HepG2 (cell line): ENCODE data around the gene PLEKHH1. TPM values are rescaled to one million over a fixed set of nuclear protein-coding genes. Genes with fewer than 3 reads are reported as not detected.

Source experiments
- CEBPB ChIP-seq: IDR thresholded peaks from 2 replicates; pipeline ENCODE4 v1.6.1; 2011; ENCODE audit warnings: low read depth, low read length, improper control_type of control experiment, borderline replicate concordance
- E2F1 ChIP-seq: sonication (generic); formaldehyde crosslinking; IDR thresholded peaks from 2 replicates; pipeline ENCODE4 v1.5.0; 2020; ENCODE audit warnings: missing genetic modification reagents
- FOXA1 ChIP-seq, 2 experiments: fragments of 450-650 bp in 1 of 2; sonication (generic) in 1 of 2; formaldehyde crosslinking in 1 of 2; IDR thresholded peaks; 2 replicates each; pipeline versions ENCODE4 v1.4.0 to v1.6.1; 2016 to 2020; ENCODE audit warnings: missing genetic modification reagents in 1 of 2
- FOXP4 ChIP-seq: sonication (generic); formaldehyde crosslinking; IDR thresholded peaks from 2 replicates; pipeline ENCODE4 v1.4.0; 2020; ENCODE audit warnings: missing genetic modification reagents
- HNF4G ChIP-seq, 2 experiments: sonication (generic) in 1 of 2; formaldehyde crosslinking in 1 of 2; IDR thresholded peaks; 2 replicates each; pipeline versions ENCODE4 v1.4.0 to v1.6.1; 2011 to 2020; ENCODE audit warnings: borderline replicate concordance in 2 of 2, low read depth in 2 of 2, mild to moderate bottlenecking in 2 of 2, low read length in 1 of 2, missing genetic modification reagents in 1 of 2, moderate library complexity in 1 of 2
- KAT2B ChIP-seq: fragments of 150-350 bp; IDR thresholded peaks from 2 replicates; pipeline ENCODE4 v1.6.1; 2014; ENCODE audit warnings: low read depth, low read length, borderline replicate concordance
- MTA1 ChIP-seq: sonication (generic); formaldehyde crosslinking; IDR thresholded peaks from 2 replicates; pipeline ENCODE4 v1.4.0; 2020; ENCODE audit warnings: missing genetic modification reagents, mild to moderate bottlenecking, borderline replicate concordance
- NAIF1 ChIP-seq: sonication (generic); formaldehyde crosslinking; IDR thresholded peaks from 2 replicates; pipeline ENCODE4 v1.5.0; 2020; ENCODE audit warnings: mild to moderate bottlenecking, missing genetic modification reagents, borderline replicate concordance
- ZBTB14 ChIP-seq: sonication (generic); formaldehyde crosslinking; IDR thresholded peaks from 2 replicates; pipeline ENCODE4 v1.4.0; 2020; ENCODE audit warnings: missing genetic modification reagents
- ZFP37 ChIP-seq: sonication (generic); formaldehyde crosslinking; IDR thresholded peaks from 2 replicates; pipeline ENCODE4 v1.4.0; 2020; ENCODE audit warnings: missing genetic modification reagents, borderline replicate concordance
- ZNF274 ChIP-seq: sonication (generic); formaldehyde crosslinking; IDR thresholded peaks from 2 replicates; pipeline ENCODE4 v1.5.1; 2020; ENCODE audit warnings: mild to moderate bottlenecking, missing genetic modification reagents
- ZNF281 ChIP-seq: sonication (generic); formaldehyde crosslinking; IDR thresholded peaks from 2 replicates; pipeline ENCODE4 v1.4.0; 2020; ENCODE audit warnings: missing genetic modification reagents, borderline replicate concordance
- ZNF713 ChIP-seq: sonication (generic); formaldehyde crosslinking; IDR thresholded peaks from 2 replicates; pipeline ENCODE4 v1.4.0; 2020; ENCODE audit warnings: mild to moderate bottlenecking, missing genetic modification reagents
- ZNF800 ChIP-seq: sonication (generic); formaldehyde crosslinking; IDR thresholded peaks from 2 replicates; pipeline ENCODE4 v1.4.0; 2020; ENCODE audit warnings: missing genetic modification reagents
- ZNF841 ChIP-seq: sonication (generic); formaldehyde crosslinking; IDR thresholded peaks from 2 replicates; pipeline ENCODE4 v1.8.1; 2023; ENCODE audit warnings: missing genetic modification reagents, borderline replicate concordance
- polyA plus RNA-seq, 8 experiments: library from polyadenylated mRNA; depleted of rRNA in 3 of 8; stranded (reverse) in 7 of 8; unstranded in 1 of 8; fragments of >200 nt; fragmentation: Illumina TruSeq in 4 of 8; extraction: Trizol in 4 of 8; gene quantifications; 2 replicates each; pipeline versions ENCODE4 v1.2.1 to v1.2.3, GENCODE V29; 2011 to 2016; ENCODE audit warnings: low read depth in 4 of 8, missing spikeins in 1 of 8, mixed read lengths in 1 of 8; ENCODE audit not compliant: insufficient read depth in 1 of 8
- total RNA-seq, 5 experiments: library from RNA; depleted of rRNA; stranded (reverse); fragments of >200 nt; fragmentation: Illumina TruSeq; extraction: Trizol; gene quantifications; 2 replicates each; pipeline ENCODE4 v1.2.3, GENCODE V29; 2016; ENCODE audit warnings: low read depth in 1 of 5

Gene PLEKHH1
- total and polyA plus RNA-seq, 2 of the 13 experiments (the other 11 are each of a cell fraction or from before 2014, with no cell fraction given): 8.6 to 15.8 TPM

GRCh38 chr14:67619446-67620216 lies 86.5 kb downstream of the PLEKHH1 start, which contains the start of gene ARG2 (continued):
- TF ChIP-seq ZNF281 (no peak), ZNF274 (CRISPR knock-in tag) (peak; percentile 74; the same call in 1 of the 2 replicates), FOXA1 (IDR thresholded peaks at IDR 0.05) (no peak), FOXA1 (CRISPR knock-in tag; IDR thresholded peaks at IDR 0.05) (peak; percentile 42; the same call in 1 of the 2 replicates), HNF4G (IDR thresholded peaks at IDR 0.05; ENCODE audit: borderline replicate concordance, low read depth, low read length) (no peak), HNF4G (CRISPR knock-in tag; IDR thresholded peaks at IDR 0.05; ENCODE audit: borderline replicate concordance, low read depth) (no peak), ZNF713 (no peak), FOXP4 (no peak; the same call in 1 of the 2 replicates), CEBPB (peak; percentile 40; the same call in 1 of the 2 replicates), ZNF841 (CRISPR knock-in tag) (no peak), KAT2B (no peak), MTA1 (CRISPR knock-in tag) (peak; percentile 82; the same call in 1 of the 2 replicates), E2F1 (peak; percentile 36; the same call in 1 of the 2 replicates), ZNF800 (no peak), ZBTB14 (CRISPR knock-in tag) (no peak), NAIF1 (CRISPR knock-in tag) (no peak; the same call in 1 of the 2 replicates), ZFP37 (CRISPR knock-in tag) (no peak)
